Naive B cell (primary cell): ENCODE results near the gene L2HGDH. TPM values are rescaled to one million over a fixed set of nuclear protein-coding genes. Genes with fewer than 3 reads are reported as not detected.

Experiments used
- ATAC-seq, 2 donors: fragments of 150-1000 bp; cut with Tn5 transposase; 2 replicates each; pipeline ENCODE4 v1.10.0; 2021; ENCODE audit warnings: low read depth in 2 of 2, mild to moderate bottlenecking in 2 of 2, moderate library complexity in 2 of 2
- DNase-seq: peaks from one replicate; pipeline ENCODE4 v3.0.0; 2022
- H3K27ac Mint-ChIP-seq, 6 donors: one replicate each; pipeline ENCODE4 v1.8.0; 2020 to 2022; ENCODE audit warnings: mild to moderate bottlenecking in 6 of 6, mixed read lengths in 6 of 6, moderate library complexity in 5 of 6, inconsistent platforms in 2 of 6
- H3K27me3 Mint-ChIP-seq, 3 donors: one replicate each; pipeline ENCODE4 v1.8.0; 2021 to 2022; ENCODE audit warnings: mixed read lengths in 3 of 3, mild to moderate bottlenecking in 1 of 3
- H3K36me3 Mint-ChIP-seq, 2 donors: one replicate each; pipeline ENCODE4 v1.8.0; 2020 to 2022; ENCODE audit warnings: mixed read lengths in 2 of 2, inconsistent platforms in 1 of 2, mild to moderate bottlenecking in 1 of 2
- H3K4me1 Mint-ChIP-seq, 3 donors: one replicate each; pipeline ENCODE4 v1.8.0; 2020 to 2022; ENCODE audit warnings: mixed read lengths in 3 of 3, inconsistent platforms in 1 of 3, mild to moderate bottlenecking in 1 of 3, moderate library complexity in 1 of 3
- H3K4me3 Mint-ChIP-seq, 8 donors: one replicate each; pipeline ENCODE4 v1.8.0; 2020 to 2022; ENCODE audit warnings: mild to moderate bottlenecking in 8 of 8, mixed read lengths in 8 of 8, moderate library complexity in 8 of 8, inconsistent platforms in 2 of 8
- H3K9me3 Mint-ChIP-seq, 7 donors: one replicate each; pipeline ENCODE4 v1.8.0; 2020 to 2022; ENCODE audit warnings: mixed read lengths in 7 of 7, mild to moderate bottlenecking in 5 of 7, inconsistent platforms in 2 of 7, moderate library complexity in 1 of 7
- polyA plus RNA-seq, 6 donors: library from polyadenylated mRNA; unstranded; fragments of 300-500 nt; fragmentation: Illumina TruSeq; gene quantifications; one replicate each; pipeline ENCODE4 v1.2.3, GENCODE V29; 2021; ENCODE audit warnings: low read depth in 6 of 6

Gene L2HGDH
- polyA plus RNA-seq, 6 donors from 2014 or later: 1.5 to 3.6 (median 2.2) TPM; not detected in 1

- no peak for ATAC-seq
- Mint-ChIP-seq H3K27ac (no peak overlapping the region), H3K27me3 (no peaks in the 10 kb centered on the region)
Observed at GRCh38 chr14:50303744-50304471, 8.1 kb downstream of the L2HGDH start.

GRCh38 chr14:50301914-50302313 is 10.1 kb downstream of the L2HGDH start:
- Mint-ChIP-seq H3K36me3 (peaks cover 0 to 9% of the 10 kb centered on the region in 2 donors), H3K4me3 (no peak overlapping the region), H3K9me3 (no peaks in the 10 kb centered on the region), H3K4me1 (peaks cover 0 to 5% (median 3%) of the 10 kb centered on the region in 3 donors), H3K27ac (no peak overlapping the region), H3K27me3 (no peaks in the 10 kb centered on the region)
- DNase-seq (no peak), ATAC-seq (no peak)

More at GRCh38 chr14:50303744-50304471, 8.1 kb downstream of the L2HGDH start:
- Mint-ChIP-seq H3K4me3 (no peak overlapping the region), H3K9me3 (no peaks in the 10 kb centered on the region), H3K4me1 (no peaks in the 10 kb centered on the region), H3K36me3 (peaks cover 0 to 9% of the 10 kb centered on the region in 2 donors)
- no peak for DNase-seq

- H3K4me3 Mint-ChIP-seq: no peak overlapping the region
- ATAC-seq (no peak), DNase-seq (no peak)
- H3K4me1 Mint-ChIP-seq: peaks cover 0 to 5% (median 3%) of the 10 kb centered on the region in 3 donors
- H3K36me3 Mint-ChIP-seq: peaks cover 0 to 9% of the 10 kb centered on the region in 2 donors
- H3K27ac Mint-ChIP-seq: peak overlapping the region in 1 of 6 donors; percentile 81
- H3K27me3 Mint-ChIP-seq: no peaks in the 10 kb centered on the region
- H3K9me3 Mint-ChIP-seq: no peaks in the 10 kb centered on the region
Observed at GRCh38 chr14:50299585-50299984, 12.4 kb downstream of the L2HGDH start.

GRCh38 chr14:50290306-50290705 is 21.7 kb downstream of the L2HGDH start:
- H3K27ac Mint-ChIP-seq: no peak overlapping the region
- H3K36me3 Mint-ChIP-seq: no peaks in the 10 kb centered on the region
- H3K4me1 Mint-ChIP-seq: no peaks in the 10 kb centered on the region
- H3K4me3 Mint-ChIP-seq: no peak overlapping the region
- DNase-seq: no peak
- no peaks in the 10 kb centered on the region for H3K27me3 Mint-ChIP-seq
- H3K9me3 Mint-ChIP-seq: peaks cover 0 to 2% (median 0%) of the 10 kb centered on the region in 7 donors
- no peak for ATAC-seq

GRCh38 chr14:50288146-50288545 is 23.9 kb downstream of the L2HGDH start:
- DNase-seq: no peak
- no peak overlapping the region for H3K27ac Mint-ChIP-seq
- no peaks in the 10 kb centered on the region for H3K4me1 Mint-ChIP-seq
- no peak for ATAC-seq
- H3K36me3 Mint-ChIP-seq: no peaks in the 10 kb centered on the region
- no peak overlapping the region for H3K4me3 Mint-ChIP-seq
- peaks cover 0 to 2% (median 0%) of the 10 kb centered on the region in 7 donors for H3K9me3 Mint-ChIP-seq
- H3K27me3 Mint-ChIP-seq: no peaks in the 10 kb centered on the region

GRCh38 chr14:50285861-50286260 is 26.2 kb downstream of the L2HGDH start:
- Mint-ChIP-seq H3K4me3 (no peak overlapping the region), H3K36me3 (no peaks in the 10 kb centered on the region), H3K4me1 (no peaks in the 10 kb centered on the region), H3K27me3 (no peaks in the 10 kb centered on the region), H3K27ac (no peak overlapping the region), H3K9me3 (no peaks in the 10 kb centered on the region)
- DNase-seq: no peak
- ATAC-seq: no peak

GRCh38 chr14:50272498-50272897 is 39.5 kb downstream of the L2HGDH start:
- Mint-ChIP-seq H3K9me3 (no peaks in the 10 kb centered on the region), H3K36me3 (no peaks in the 10 kb centered on the region), H3K27me3 (no peaks in the 10 kb centered on the region), H3K27ac (peak overlapping the region in 1 of 6 donors; percentile 57), H3K4me1 (no peaks in the 10 kb centered on the region), H3K4me3 (no peak overlapping the region)
- ATAC-seq: no peak
- no peak for DNase-seq

GRCh38 chr14:50270932-50271331 is 41.1 kb downstream of the L2HGDH start:
- Mint-ChIP-seq H3K36me3 (no peaks in the 10 kb centered on the region), H3K4me1 (no peaks in the 10 kb centered on the region), H3K27ac (no peak overlapping the region), H3K9me3 (no peaks in the 10 kb centered on the region), H3K4me3 (no peak overlapping the region), H3K27me3 (no peaks in the 10 kb centered on the region)
- DNase-seq (no peak), ATAC-seq (no peak)

GRCh38 chr14:50265029-50265428 is 47.0 kb downstream of the L2HGDH start:
- Mint-ChIP-seq H3K4me1 (peaks cover 0 to 4% (median 2%) of the 10 kb centered on the region in 3 donors), H3K27ac (no peak overlapping the region), H3K27me3 (no peaks in the 10 kb centered on the region), H3K4me3 (no peak overlapping the region), H3K9me3 (no peaks in the 10 kb centered on the region), H3K36me3 (no peaks in the 10 kb centered on the region)
- ATAC-seq (no peak), DNase-seq (no peak)

- Mint-ChIP-seq H3K9me3 (no peaks in the 10 kb centered on the region), H3K4me1 (peaks cover 0 to 4% (median 2%) of the 10 kb centered on the region in 3 donors), H3K36me3 (no peaks in the 10 kb centered on the region), H3K27ac (no peak overlapping the region), H3K27me3 (no peaks in the 10 kb centered on the region), H3K4me3 (no peak overlapping the region)
- DNase-seq (no peak), ATAC-seq (no peak)
Observed at GRCh38 chr14:50263321-50263720, 48.7 kb downstream of the L2HGDH start.

GRCh38 chr14:50262865-50263264 is 49.2 kb downstream of the L2HGDH start:
- H3K4me1 Mint-ChIP-seq: peaks cover 0 to 4% (median 2%) of the 10 kb centered on the region in 3 donors
- no peaks in the 10 kb centered on the region for H3K27me3 Mint-ChIP-seq
- H3K36me3 Mint-ChIP-seq: no peaks in the 10 kb centered on the region
- H3K27ac Mint-ChIP-seq: no peak overlapping the region
- ATAC-seq (no peak), DNase-seq (no peak)
- H3K9me3 Mint-ChIP-seq: no peaks in the 10 kb centered on the region
- H3K4me3 Mint-ChIP-seq: no peak overlapping the region

- no peaks in the 10 kb centered on the region for H3K36me3 Mint-ChIP-seq
- no peak overlapping the region for H3K4me3 Mint-ChIP-seq
- peaks cover 0 to 6% (median 4%) of the 10 kb centered on the region in 3 donors for H3K4me1 Mint-ChIP-seq
- no peaks in the 10 kb centered on the region for H3K27me3 Mint-ChIP-seq
- ATAC-seq (peak; percentile 65 to 79), DNase-seq (peak; percentile 21)
- no peaks in the 10 kb centered on the region for H3K9me3 Mint-ChIP-seq
- H3K27ac Mint-ChIP-seq: peak overlapping the region in 1 of 6 donors; percentile 2
Observed at GRCh38 chr14:50260511-50260910, 51.5 kb downstream of the L2HGDH start.

- Mint-ChIP-seq H3K9me3 (no peaks in the 10 kb centered on the region), H3K27me3 (no peaks in the 10 kb centered on the region), H3K4me1 (peaks cover 0 to 6% (median 4%) of the 10 kb centered on the region in 3 donors), H3K4me3 (no peak overlapping the region), H3K36me3 (no peaks in the 10 kb centered on the region), H3K27ac (peak overlapping the region in 1 of 6 donors; percentile 2)
- no peak for DNase-seq
- no peak for ATAC-seq
Observed at GRCh38 chr14:50260072-50260471, 52.0 kb downstream of the L2HGDH start.

GRCh38 chr14:50257732-50258131 is 54.3 kb downstream of the L2HGDH start:
- H3K4me3 Mint-ChIP-seq: no peak overlapping the region
- DNase-seq (no peak), ATAC-seq (no peak)
- H3K27ac Mint-ChIP-seq: peak overlapping the region in 3 of 6 donors; percentile 38 to 70 (median 53)
- H3K36me3 Mint-ChIP-seq: peaks cover 0 to 9% of the 10 kb centered on the region in 2 donors
- peaks cover 0 to 5% (median 4%) of the 10 kb centered on the region in 7 donors for H3K9me3 Mint-ChIP-seq
- H3K27me3 Mint-ChIP-seq: no peaks in the 10 kb centered on the region
- H3K4me1 Mint-ChIP-seq: peaks cover 0 to 6% (median 4%) of the 10 kb centered on the region in 3 donors
